Naive thymus-derived CD4-positive, alpha-beta T cell (primary cell): Measurements from ENCODE around the gene KLC3. TPM values are rescaled to one million over a fixed set of nuclear protein-coding genes. Genes with fewer than 3 reads are reported as not detected.

Experiments used
- ATAC-seq: fragments of 150-1000 bp; cut with Tn5 transposase; 2 replicates; pipeline ENCODE4 v1.10.0; 2021; ENCODE audit warnings: mild to moderate bottlenecking, moderate library complexity
- CTCF ChIA-PET: fragments of 350-600 bp; sonication (Branson Sonifier 250); formaldehyde crosslinking; loops from one replicate; lab custom pipeline; 2021; ENCODE audit warnings: antibody characterized with exemption; lab: Charles Lee
- POLR2A ChIA-PET: fragments of 350-600 bp; sonication (Branson Sonifier 250); formaldehyde crosslinking; loops from one replicate; lab custom pipeline; 2021; ENCODE audit warnings: antibody characterized with exemption, inconsistent platforms; lab: Charles Lee
- DNase-seq, 9 donors: peaks; one replicate each; pipeline versions ENCODE4 v3.0.0 to v3.0.0-alpha.2; 2020 to 2022; ENCODE audit warnings: mixed read lengths in 1 of 9
- H3K27ac ChIP-seq: one replicate; pipeline ENCODE4 v1.7.0; 2013; ENCODE audit warnings: mild to moderate bottlenecking, low read depth, low read length, moderate library complexity
- H3K27me3 ChIP-seq, 2 donors: one replicate each; pipeline ENCODE4 v1.7.0; 2013; ENCODE audit warnings: low read length in 2 of 2, mild to moderate bottlenecking in 2 of 2, moderate library complexity in 2 of 2; ENCODE audit not compliant: control insufficient read depth in 2 of 2, insufficient read depth in 2 of 2
- H3K36me3 ChIP-seq, 3 experiments: 1 replicate in 2 of 3; 2 replicates in 1 of 3; pipeline ENCODE4 v1.7.0; 2013; ENCODE audit warnings: low read length in 3 of 3, mild to moderate bottlenecking in 3 of 3, moderate library complexity in 1 of 3; ENCODE audit not compliant: insufficient read depth in 3 of 3, control insufficient read depth in 2 of 3
- H3K4me1 ChIP-seq, 2 donors: one replicate each; pipeline ENCODE4 v1.7.0; 2013; ENCODE audit warnings: low read length in 2 of 2, mild to moderate bottlenecking in 2 of 2, moderate library complexity in 1 of 2; ENCODE audit not compliant: control insufficient read depth in 2 of 2, insufficient read depth in 2 of 2
- H3K4me3 ChIP-seq: 2 replicates; pipeline ENCODE4 v1.7.0; 2013; ENCODE audit warnings: mild to moderate bottlenecking, low read length
- H3K9me3 ChIP-seq, 3 experiments: 1 replicate in 2 of 3; 2 replicates in 1 of 3; pipeline ENCODE4 v1.7.0; 2013; ENCODE audit warnings: low read length in 3 of 3; ENCODE audit not compliant: control insufficient read depth in 2 of 3
- H3K27ac Mint-ChIP-seq, 9 donors: one replicate each; pipeline ENCODE4 v1.8.0; 2020 to 2022; ENCODE audit warnings: mixed read lengths in 9 of 9, mild to moderate bottlenecking in 8 of 9, moderate library complexity in 5 of 9, inconsistent platforms in 2 of 9
- H3K27me3 Mint-ChIP-seq, 5 donors: one replicate each; pipeline ENCODE4 v1.8.0; 2021 to 2022; ENCODE audit warnings: mixed read lengths in 5 of 5, mild to moderate bottlenecking in 1 of 5
- H3K36me3 Mint-ChIP-seq, 5 donors: one replicate each; pipeline ENCODE4 v1.8.0; 2020 to 2022; ENCODE audit warnings: mixed read lengths in 5 of 5, mild to moderate bottlenecking in 3 of 5, inconsistent platforms in 1 of 5
- H3K4me1 Mint-ChIP-seq, 7 donors: one replicate each; pipeline ENCODE4 v1.8.0; 2020 to 2022; ENCODE audit warnings: mixed read lengths in 7 of 7, mild to moderate bottlenecking in 3 of 7, inconsistent platforms in 1 of 7
- H3K4me3 Mint-ChIP-seq, 10 donors: one replicate each; pipeline ENCODE4 v1.8.0; 2020 to 2022; ENCODE audit warnings: mild to moderate bottlenecking in 10 of 10, mixed read lengths in 10 of 10, moderate library complexity in 6 of 10, inconsistent platforms in 2 of 10
- H3K9me3 Mint-ChIP-seq, 11 donors: one replicate each; pipeline ENCODE4 v1.8.0; 2020 to 2022; ENCODE audit warnings: mixed read lengths in 11 of 11, mild to moderate bottlenecking in 4 of 11, inconsistent platforms in 1 of 11, moderate library complexity in 1 of 11
- intact Hi-C, 2 donors: fragments of 100-400 bp; cut with micrococcal nuclease; formaldehyde crosslinking; loops; one replicate each; pipeline ENCODE4 v1.15.1; 2023
- polyA plus RNA-seq, 2 donors: library from polyadenylated mRNA; unstranded; fragments of 300-500 nt; fragmentation: Illumina TruSeq; gene quantifications; one replicate each; pipeline ENCODE4 v1.2.3, GENCODE V29; 2021
- total RNA-seq, 6 experiments: library from RNA in 5 of 6; stranded (reverse) in 5 of 6; gene quantifications; 1 replicate in 5 of 6; 2 replicates in 1 of 6; pipeline ENCODE4 v1.2.3 and lab custom pipeline; 2021 to 2026

The KLC3 gene
- total and polyA plus RNA-seq, 7 experiments from 2014 or later: 0.18 TPM; not detected in 6

- Histone ChIP-seq H3K27me3 (no peaks in the 10 kb centered on the region), H3K9me3 (no peaks in the 10 kb centered on the region), H3K4me3 (no peak overlapping the region), H3K27ac (no peak overlapping the region), H3K4me1 (no peaks in the 10 kb centered on the region), H3K36me3 (no peaks in the 10 kb centered on the region)
- intact Hi-C loops: no loop called here
- Mint-ChIP-seq H3K4me3 (no peak overlapping the region), H3K4me1 (no peaks in the 10 kb centered on the region), H3K27me3 (no peaks in the 10 kb centered on the region), H3K9me3 (no peaks in the 10 kb centered on the region), H3K27ac (no peak overlapping the region), H3K36me3 (peaks cover 0 to 3% (median 0%) of the 10 kb centered on the region in 5 donors)
- DNase-seq (no peak), ATAC-seq (no peak)
- POLR2A ChIA-PET: no interaction called here
- CTCF ChIA-PET: interaction anchor here (0.6 kb wide), 1 partner anchor 663 kb away, joined by 7 read pairs; no protein-coding TSS in a partner anchor
Observed at GRCh38 chr19:45376045-45376724, 35.6 kb downstream of the KLC3 start.

GRCh38 chr19:45380107-45380506 is 39.6 kb downstream of the KLC3 start:
- Histone ChIP-seq H3K27ac (no peak overlapping the region), H3K4me3 (no peak overlapping the region), H3K9me3 (no peaks in the 10 kb centered on the region), H3K4me1 (no peaks in the 10 kb centered on the region), H3K27me3 (peaks cover 0 to under 1% of the 10 kb centered on the region in 2 donors), H3K36me3 (no peaks in the 10 kb centered on the region)
- CTCF ChIA-PET: interaction anchor here (1.2 kb wide), 1 partner anchor 399 kb away, joined by 3 read pairs; no protein-coding TSS in a partner anchor
- Mint-ChIP-seq H3K9me3 (peaks cover 0 to 1% (median 0%) of the 10 kb centered on the region in 11 donors), H3K27ac (no peak overlapping the region), H3K4me1 (no peaks in the 10 kb centered on the region), H3K4me3 (no peak overlapping the region), H3K36me3 (no peaks in the 10 kb centered on the region), H3K27me3 (peaks cover 4 to 14% (median 9%) of the 10 kb centered on the region in 5 donors)
- DNase-seq (no peak), ATAC-seq (no peak)
- POLR2A ChIA-PET: no interaction called here
- intact Hi-C loops: no loop called here

GRCh38 chr19:45382426-45382825 is 41.9 kb downstream of the KLC3 start:
- intact Hi-C loops: no loop called here
- ChIA-PET CTCF (no interaction called here), POLR2A (no interaction called here)
- H3K4me3 ChIP-seq: no peak overlapping the region
- Mint-ChIP-seq H3K27ac (no peak overlapping the region), H3K4me3 (no peak overlapping the region), H3K9me3 (peaks cover 0 to 1% (median 0%) of the 10 kb centered on the region in 11 donors), H3K36me3 (no peaks in the 10 kb centered on the region), H3K27me3 (peaks cover 11 to 28% (median 21%) of the 10 kb centered on the region in 5 donors), H3K4me1 (peaks cover 0 to 6% (median 0%) of the 10 kb centered on the region in 7 donors)
- no peaks in the 10 kb centered on the region for H3K36me3 ChIP-seq
- no peak for ATAC-seq
- no peaks in the 10 kb centered on the region for H3K9me3 ChIP-seq
- H3K4me1 ChIP-seq: no peaks in the 10 kb centered on the region
- no peak overlapping the region for H3K27ac ChIP-seq
- H3K27me3 ChIP-seq: peaks cover 0 to 8% of the 10 kb centered on the region in 2 donors
- no peak for DNase-seq

GRCh38 chr19:45385392-45386221 is 45.1 kb downstream of the KLC3 start:
- no peak overlapping the region for H3K27ac Mint-ChIP-seq
- intact Hi-C loops: no loop called here
- peaks cover 0 to 4% (median 0%) of the 10 kb centered on the region in 11 donors for H3K9me3 Mint-ChIP-seq
- Histone ChIP-seq H3K36me3 (no peaks in the 10 kb centered on the region), H3K4me1 (no peaks in the 10 kb centered on the region), H3K9me3 (no peaks in the 10 kb centered on the region), H3K4me3 (no peak overlapping the region), H3K27me3 (peaks cover 0 to 8% of the 10 kb centered on the region in 2 donors), H3K27ac (no peak overlapping the region)
- H3K4me1 Mint-ChIP-seq: peaks cover 0 to 6% (median 0%) of the 10 kb centered on the region in 7 donors
- H3K4me3 Mint-ChIP-seq: peak overlapping the region in 4 of 10 donors; percentile 14 to 56 (median 24)
- POLR2A ChIA-PET: no interaction called here
- DNase-seq: no peak
- H3K36me3 Mint-ChIP-seq: no peaks in the 10 kb centered on the region
- CTCF ChIA-PET: no interaction called here
- H3K27me3 Mint-ChIP-seq: peaks cover 15 to 32% (median 21%) of the 10 kb centered on the region in 5 donors
- peak; percentile 32 for ATAC-seq

GRCh38 chr19:45391346-45391745 is 50.8 kb downstream of the KLC3 start:
- Histone ChIP-seq H3K4me1 (no peaks in the 10 kb centered on the region), H3K9me3 (no peaks in the 10 kb centered on the region), H3K36me3 (no peaks in the 10 kb centered on the region), H3K4me3 (no peak overlapping the region), H3K27me3 (no peaks in the 10 kb centered on the region), H3K27ac (no peak overlapping the region)
- peaks cover 0 to 5% (median 0%) of the 10 kb centered on the region in 5 donors for H3K36me3 Mint-ChIP-seq
- CTCF ChIA-PET: no interaction called here
- POLR2A ChIA-PET: no interaction called here
- no peak for ATAC-seq
- H3K4me1 Mint-ChIP-seq: no peaks in the 10 kb centered on the region
- DNase-seq: no peak
- H3K4me3 Mint-ChIP-seq: no peak overlapping the region
- no peak overlapping the region for H3K27ac Mint-ChIP-seq
- intact Hi-C loops: no loop called here
- H3K9me3 Mint-ChIP-seq: peaks cover 0 to 3% (median 0%) of the 10 kb centered on the region in 11 donors
- H3K27me3 Mint-ChIP-seq: peaks cover 4 to 24% (median 6%) of the 10 kb centered on the region in 5 donors

GRCh38 chr19:45391871-45392665 is 51.5 kb downstream of the KLC3 start:
- no peak for ATAC-seq
- POLR2A ChIA-PET: no interaction called here
- Mint-ChIP-seq H3K4me1 (peaks cover 0 to 3% (median 0%) of the 10 kb centered on the region in 7 donors), H3K27ac (no peak overlapping the region), H3K36me3 (peaks cover 0 to 7% (median 0%) of the 10 kb centered on the region in 5 donors), H3K4me3 (no peak overlapping the region), H3K27me3 (peaks cover 3 to 21% (median 7%) of the 10 kb centered on the region in 5 donors), H3K9me3 (peaks cover 0 to 3% (median 0%) of the 10 kb centered on the region in 11 donors)
- CTCF ChIA-PET: no interaction called here
- no peak for DNase-seq
- no peaks in the 10 kb centered on the region for H3K36me3 ChIP-seq
- no peaks in the 10 kb centered on the region for H3K9me3 ChIP-seq
- H3K4me1 ChIP-seq: no peaks in the 10 kb centered on the region
- no peaks in the 10 kb centered on the region for H3K27me3 ChIP-seq
- no peak overlapping the region for H3K4me3 ChIP-seq
- no peak overlapping the region for H3K27ac ChIP-seq
- intact Hi-C loops: no loop called here
